ENCODE data around the gene ZNF724. TPM values are rescaled to one million over a fixed set of nuclear protein-coding genes. Genes with fewer than 3 reads are reported as not detected.
A peak's percentile ranks its signal among the peaks of the same experiment; 100 is the strongest.

ZNF724 gene
- total and polyA plus RNA-seq, 10 of the 15 experiments (the other 5 are each of a cell fraction or from before 2014, with no cell fraction given): 0.71 to 14.7 (median 4.2) TPM

GRCh38 chr19:23261496-23262020 is 11.4 kb upstream of the ZNF724 start:
- ChIA-PET SMC1A (ENCODE audit: uncharacterized antibody, unreplicated experiment) (no interaction called here), POLR2A (no interaction called here), RAD21 (ENCODE audit: unreplicated experiment) (no interaction called here), CTCF (no interaction called here)
- Histone ChIP-seq H3K36me3 (ENCODE audit: control insufficient read depth in 2 of 2, insufficient read depth in 2 of 2, low read length in 1 of 2) (peaks cover 0 to 10% of the 10 kb centered on the region in 2 experiments; a peak in 3 of 4 replicates), H2AFZ (ENCODE audit: control insufficient read depth, low read depth, low read length) (no peak overlapping the region), H3K9ac (ENCODE audit: control insufficient read depth, insufficient read depth, low read length) (no peak overlapping the region), H4K20me1 (ENCODE audit: control insufficient read depth, insufficient read depth) (no peaks in the 10 kb centered on the region), H3K27me3 (replicated peaks in 1 of 2; ENCODE audit: control insufficient read depth in 2 of 2, insufficient read depth in 2 of 2, low read length in 1 of 2) (no peaks in the 10 kb centered on the region), H3K27ac (ENCODE audit: control insufficient read depth, insufficient read depth) (no peak overlapping the region), H3K4me1 (ENCODE audit: control insufficient read depth, insufficient read depth, low read length) (no peaks in the 10 kb centered on the region), H3K4me2 (ENCODE audit: control insufficient read depth, insufficient read depth) (no peak overlapping the region), H3K79me2 (ENCODE audit: control insufficient read depth, insufficient read depth, low read length) (no peaks in the 10 kb centered on the region), H3K9me3 (replicated peaks; ENCODE audit: control insufficient read depth, insufficient read depth, low read length) (no peaks in the 10 kb centered on the region; the same call in 2 of the 3 replicates), H3K4me3 (no peak overlapping the region)
- ATAC-seq (no peak), FAIRE-seq (no peak), DNase-seq (ENCODE audit: low read depth, low spot score) (no peak)
- intact Hi-C loops (cut with micrococcal nuclease; ENCODE audit: unreplicated experiment): no loop called here
- 81% methylated on average over 3 of the region's 3 CpGs for WGBS (ENCODE audit: insufficient coverage, insufficient replicate concordance, low lambda C conversion rate, missing lambda C conversion rate)
- in situ Hi-C loops (cut with MboI): no loop called here
- BruUV-seq (replicated peaks): TSS peak; percentile 48
- TF ChIP-seq E2F4 (IDR thresholded peaks at IDR 0.05; ENCODE audit: low read depth, low read length) (no peak), DPF2 (IDR thresholded peaks at IDR 0.05) (no peak), JUNB (IDR thresholded peaks at IDR 0.05) (no peak)

GRCh38 chr19:23260956-23261355 is 10.8 kb upstream of the ZNF724 start:
- ATAC-seq (no peak), FAIRE-seq (no peak), DNase-seq (ENCODE audit: low read depth, low spot score) (no peak)
- in situ Hi-C loops (cut with MboI): no loop called here
- H3K9me3 ChIP-seq (replicated peaks; ENCODE audit: control insufficient read depth, insufficient read depth, low read length): no peaks in the 10 kb centered on the region; the same call in 2 of the 3 replicates
- no peak for TF ChIP-seq TARDBP (IDR thresholded peaks at IDR 0.05; ENCODE audit: borderline replicate concordance)
- TF ChIP-seq PKNOX1 (IDR thresholded peaks at IDR 0.05): no peak
- TF ChIP-seq ZNF384 (IDR thresholded peaks at IDR 0.05; ENCODE audit: borderline replicate concordance, low read depth, low read length): no peak
- no peak for TF ChIP-seq REST (IDR thresholded peaks at IDR 0.05; ENCODE audit: low read depth, low read length)
- TF ChIP-seq TCF7 (IDR thresholded peaks at IDR 0.05; ENCODE audit: borderline replicate concordance): no peak
- H3K79me2 ChIP-seq (ENCODE audit: control insufficient read depth, insufficient read depth, low read length): no peaks in the 10 kb centered on the region
- no TSS peak for BruUV-seq (replicated peaks)
- H3K4me3 ChIP-seq: no peak overlapping the region
- no peak overlapping the region for H3K4me2 ChIP-seq (ENCODE audit: control insufficient read depth, insufficient read depth)
- H4K20me1 ChIP-seq (ENCODE audit: control insufficient read depth, insufficient read depth): no peaks in the 10 kb centered on the region
- no peak overlapping the region for H3K9ac ChIP-seq (ENCODE audit: control insufficient read depth, insufficient read depth, low read length)
- ChIA-PET RAD21 (ENCODE audit: unreplicated experiment) (no interaction called here), CTCF (no interaction called here), POLR2A (no interaction called here), SMC1A (ENCODE audit: uncharacterized antibody, unreplicated experiment) (no interaction called here)
- no peaks in the 10 kb centered on the region for H3K4me1 ChIP-seq (ENCODE audit: control insufficient read depth, insufficient read depth, low read length)
- no peak overlapping the region for H2AFZ ChIP-seq (ENCODE audit: control insufficient read depth, low read depth, low read length)
- intact Hi-C loops (cut with micrococcal nuclease; ENCODE audit: unreplicated experiment): no loop called here
- WGBS (ENCODE audit: insufficient coverage, insufficient replicate concordance, low lambda C conversion rate, missing lambda C conversion rate): 99% methylated on average over 5 of the region's 5 CpGs
- peaks cover 0 to 10% of the 10 kb centered on the region in 2 experiments; a peak in 3 of 4 replicates for H3K36me3 ChIP-seq (ENCODE audit: control insufficient read depth in 2 of 2, insufficient read depth in 2 of 2, low read length in 1 of 2)
- no peak overlapping the region for H3K27ac ChIP-seq (ENCODE audit: control insufficient read depth, insufficient read depth)
- no peaks in the 10 kb centered on the region for H3K27me3 ChIP-seq (replicated peaks in 1 of 2; ENCODE audit: control insufficient read depth in 2 of 2, insufficient read depth in 2 of 2, low read length in 1 of 2)
